A549 (cell line): ENCODE results near the gene IL19.

Source experiments
- EHMT2 ChIP-seq: fragments of 200-600 bp; sonication (generic); IDR thresholded peaks from 2 replicates; pipeline ENCODE4 v1.6.1; 2016; ENCODE audit warnings: antibody characterized with exemption, low read depth, mild to moderate bottlenecking, moderate library complexity
- RAD21 ChIP-seq, 2 experiments: fragments of >200 bp in 1 of 2; sonication (Bioruptor Twin) in 1 of 2; formaldehyde crosslinking in 1 of 2; IDR thresholded peaks in 1 of 2; conservative IDR thresholded peaks in 1 of 2; 2 replicates in 1 of 2; 3 replicates in 1 of 2; pipeline ENCODE4 v1.6.1; 2012 to 2018; ENCODE audit warnings: inconsistent platforms in 1 of 2
- RCOR1 ChIP-seq: fragments of 150-350 bp; IDR thresholded peaks from 2 replicates; pipeline ENCODE4 v1.6.1; 2014; ENCODE audit warnings: antibody characterized with exemption, low read length, low read depth
- SMC3 ChIP-seq: fragments of >200 bp; sonication (Bioruptor Twin); formaldehyde crosslinking; IDR thresholded peaks from 3 replicates; pipeline ENCODE4 v1.6.1; 2018; ENCODE audit warnings: inconsistent platforms
- TF ChIP-seq, protein P1 (sequence below): fragments of >200 bp; sonication (Bioruptor Twin); formaldehyde crosslinking; IDR thresholded peaks from 3 replicates; pipeline ENCODE4 v1.5.1; 2016
- TF ChIP-seq, protein P2 (sequence below): fragments of 200-600 bp; sonication (generic); IDR thresholded peaks from 2 replicates; pipeline ENCODE4 v1.6.1; 2016; ENCODE audit warnings: antibody characterized with exemption, mild to moderate bottlenecking, moderate library complexity

DNA sequence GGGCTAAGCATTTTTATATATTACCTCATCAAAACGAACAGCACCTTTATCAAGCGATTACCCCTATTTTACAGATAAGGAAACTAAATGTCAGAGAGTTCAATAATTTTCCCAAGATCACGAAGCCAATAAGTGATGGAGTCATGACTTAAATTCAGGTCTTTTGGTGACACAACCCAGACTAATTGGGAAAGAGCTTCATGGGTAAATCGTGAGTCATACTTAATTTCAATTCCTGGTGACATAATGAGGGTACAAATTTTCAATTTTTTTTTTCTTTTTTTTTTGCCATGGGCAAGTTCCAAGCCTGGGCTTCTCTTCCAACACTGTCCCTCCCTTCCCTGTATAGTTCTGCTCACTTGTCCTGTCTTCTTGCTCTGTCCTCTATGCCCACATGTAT is 31.8 kb downstream of the IL19 start:
- TF ChIP-seq SMC3 (no peak), RAD21 (conservative IDR thresholded peaks at IDR 0.05 in 1 of 2, IDR thresholded peaks at IDR 0.05 in 1 of 2) (no peak), RCOR1 (no peak), EHMT2 (no peak)
- TF ChIP-seq, protein P1, sequence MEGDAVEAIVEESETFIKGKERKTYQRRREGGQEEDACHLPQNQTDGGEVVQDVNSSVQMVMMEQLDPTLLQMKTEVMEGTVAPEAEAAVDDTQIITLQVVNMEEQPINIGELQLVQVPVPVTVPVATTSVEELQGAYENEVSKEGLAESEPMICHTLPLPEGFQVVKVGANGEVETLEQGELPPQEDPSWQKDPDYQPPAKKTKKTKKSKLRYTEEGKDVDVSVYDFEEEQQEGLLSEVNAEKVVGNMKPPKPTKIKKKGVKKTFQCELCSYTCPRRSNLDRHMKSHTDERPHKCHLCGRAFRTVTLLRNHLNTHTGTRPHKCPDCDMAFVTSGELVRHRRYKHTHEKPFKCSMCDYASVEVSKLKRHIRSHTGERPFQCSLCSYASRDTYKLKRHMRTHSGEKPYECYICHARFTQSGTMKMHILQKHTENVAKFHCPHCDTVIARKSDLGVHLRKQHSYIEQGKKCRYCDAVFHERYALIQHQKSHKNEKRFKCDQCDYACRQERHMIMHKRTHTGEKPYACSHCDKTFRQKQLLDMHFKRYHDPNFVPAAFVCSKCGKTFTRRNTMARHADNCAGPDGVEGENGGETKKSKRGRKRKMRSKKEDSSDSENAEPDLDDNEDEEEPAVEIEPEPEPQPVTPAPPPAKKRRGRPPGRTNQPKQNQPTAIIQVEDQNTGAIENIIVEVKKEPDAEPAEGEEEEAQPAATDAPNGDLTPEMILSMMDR: no peak
- TF ChIP-seq, protein P2, sequence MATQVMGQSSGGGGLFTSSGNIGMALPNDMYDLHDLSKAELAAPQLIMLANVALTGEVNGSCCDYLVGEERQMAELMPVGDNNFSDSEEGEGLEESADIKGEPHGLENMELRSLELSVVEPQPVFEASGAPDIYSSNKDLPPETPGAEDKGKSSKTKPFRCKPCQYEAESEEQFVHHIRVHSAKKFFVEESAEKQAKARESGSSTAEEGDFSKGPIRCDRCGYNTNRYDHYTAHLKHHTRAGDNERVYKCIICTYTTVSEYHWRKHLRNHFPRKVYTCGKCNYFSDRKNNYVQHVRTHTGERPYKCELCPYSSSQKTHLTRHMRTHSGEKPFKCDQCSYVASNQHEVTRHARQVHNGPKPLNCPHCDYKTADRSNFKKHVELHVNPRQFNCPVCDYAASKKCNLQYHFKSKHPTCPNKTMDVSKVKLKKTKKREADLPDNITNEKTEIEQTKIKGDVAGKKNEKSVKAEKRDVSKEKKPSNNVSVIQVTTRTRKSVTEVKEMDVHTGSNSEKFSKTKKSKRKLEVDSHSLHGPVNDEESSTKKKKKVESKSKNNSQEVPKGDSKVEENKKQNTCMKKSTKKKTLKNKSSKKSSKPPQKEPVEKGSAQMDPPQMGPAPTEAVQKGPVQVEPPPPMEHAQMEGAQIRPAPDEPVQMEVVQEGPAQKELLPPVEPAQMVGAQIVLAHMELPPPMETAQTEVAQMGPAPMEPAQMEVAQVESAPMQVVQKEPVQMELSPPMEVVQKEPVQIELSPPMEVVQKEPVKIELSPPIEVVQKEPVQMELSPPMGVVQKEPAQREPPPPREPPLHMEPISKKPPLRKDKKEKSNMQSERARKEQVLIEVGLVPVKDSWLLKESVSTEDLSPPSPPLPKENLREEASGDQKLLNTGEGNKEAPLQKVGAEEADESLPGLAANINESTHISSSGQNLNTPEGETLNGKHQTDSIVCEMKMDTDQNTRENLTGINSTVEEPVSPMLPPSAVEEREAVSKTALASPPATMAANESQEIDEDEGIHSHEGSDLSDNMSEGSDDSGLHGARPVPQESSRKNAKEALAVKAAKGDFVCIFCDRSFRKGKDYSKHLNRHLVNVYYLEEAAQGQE: no peak
